IMR-90 (cell line): ENCODE measurements around the gene C9orf78.

Experiments
- CEBPB ChIP-seq: IDR thresholded peaks from 2 replicates; pipeline ENCODE4 v1.6.1; 2012; ENCODE audit warnings: low read depth, low read length, improper control_type of control experiment
- CTCF ChIP-seq: conservative IDR thresholded peaks from 2 replicates; pipeline ENCODE4 v1.5.1; 2012; ENCODE audit warnings: mild to moderate bottlenecking, low read depth, low read length, improper control_type of control experiment
- FOS ChIP-seq: fragments of 150-350 bp; IDR thresholded peaks from 2 replicates; pipeline ENCODE4 v1.6.1; 2016; ENCODE audit warnings: low read depth, low read length
- MXI1 ChIP-seq: IDR thresholded peaks from 2 replicates; pipeline ENCODE4 v1.6.1; 2012; ENCODE audit warnings: low read depth, mild to moderate bottlenecking, low read length, moderate library complexity, borderline replicate concordance
- POLR2A ChIP-seq: IDR thresholded peaks from 2 replicates; pipeline ENCODE4 v1.6.1; 2012; ENCODE audit warnings: mild to moderate bottlenecking, low read depth, low read length
- RCOR1 ChIP-seq: IDR thresholded peaks from 2 replicates; pipeline ENCODE4 v1.6.1; 2012; ENCODE audit warnings: mild to moderate bottlenecking, low read length, improper control_type of control experiment; ENCODE audit not compliant: insufficient replicate concordance
- RFX5 ChIP-seq: IDR thresholded peaks from 2 replicates; pipeline ENCODE4 v1.8.0; 2012; ENCODE audit warnings: low read depth, mild to moderate bottlenecking, low read length, moderate library complexity
- SMC3 ChIP-seq: fragments of 150-350 bp; IDR thresholded peaks from 2 replicates; pipeline ENCODE4 v1.6.1; 2016; ENCODE audit warnings: low read depth, mild to moderate bottlenecking, antibody characterized with exemption, low read length, moderate library complexity
- USF2 ChIP-seq: fragments of 150-350 bp; IDR thresholded peaks from 2 replicates; pipeline ENCODE4 v1.6.1; 2017; ENCODE audit warnings: mild to moderate bottlenecking, antibody characterized with exemption, low read length, low read depth

- TF ChIP-seq CTCF = no peak
- no peak for TF ChIP-seq CEBPB
- no peak for TF ChIP-seq POLR2A
- TF ChIP-seq RCOR1 = no peak
- TF ChIP-seq MXI1 = no peak
- TF ChIP-seq USF2 = no peak
- no peak for TF ChIP-seq FOS
- TF ChIP-seq SMC3 = no peak
- no peak for TF ChIP-seq RFX5
Observed at GRCh38 chr9:129868872-129869486, 33.9 kb upstream of the C9orf78 start.
